ENCODE results near the gene NQO2. TPM values are rescaled to one million over a fixed set of nuclear protein-coding genes. Genes with fewer than 3 reads are reported as not detected.

NQO2 gene
- polyA plus RNA-seq, 1 donor from 2014 or later = 33.2 TPM

DNA sequence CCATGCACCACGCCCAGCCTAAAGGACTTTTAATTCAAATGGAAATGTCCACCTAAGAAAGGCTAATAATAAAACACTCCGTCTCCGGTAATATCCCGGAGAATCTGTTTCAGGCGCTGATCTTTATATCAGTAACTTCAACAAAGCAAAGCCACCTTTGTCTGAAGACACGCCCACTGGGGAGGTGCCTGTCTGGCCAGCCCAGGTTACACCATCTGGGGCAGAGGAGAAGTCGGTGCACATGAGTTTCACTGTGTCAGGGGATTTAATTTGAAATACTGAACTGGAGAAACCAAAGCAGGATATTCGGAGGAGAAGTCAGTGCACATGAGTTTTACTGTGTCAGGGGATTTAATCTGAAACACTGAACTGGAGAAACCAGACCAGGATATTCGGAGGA, 37.7 kb upstream of the NQO2 start:
- no peaks in the 10 kb centered on the region for H3K79me2 ChIP-seq (replicated peaks; ENCODE audit: insufficient read depth, low read length)
- H3K4me3 ChIP-seq (ENCODE audit: low read length) = no peak overlapping the region
- no peak overlapping the region for H2AFZ ChIP-seq (ENCODE audit: low read depth, low read length)
- no peak overlapping the region for H3K9ac ChIP-seq (ENCODE audit: low read length)
- H3F3A ChIP-seq (ENCODE audit: insufficient read depth, low read length, poor library complexity, severe bottlenecking) = no peaks in the 10 kb centered on the region
- H3K9me3 ChIP-seq (ENCODE audit: low read length) = no peaks in the 10 kb centered on the region
- H3K4me2 ChIP-seq (ENCODE audit: low read length) = no peak overlapping the region
- H3K9me2 ChIP-seq (ENCODE audit: insufficient read depth, low read length) = no peaks in the 10 kb centered on the region
- H3K27me3 ChIP-seq (ENCODE audit: insufficient read depth, low read depth, low read length) = no peaks in the 10 kb centered on the region
- H3K36me3 ChIP-seq (ENCODE audit: insufficient read depth, low read length) = no peaks in the 10 kb centered on the region
- no peak for TF ChIP-seq MXI1 (conservative IDR thresholded peaks at IDR 0.05; ENCODE audit: poor library complexity, severe bottlenecking)
- TF ChIP-seq EZH2 (IDR thresholded peaks at IDR 0.05; ENCODE audit: borderline replicate concordance, insufficient read depth, low read length, poor library complexity, severe bottlenecking) = no peak
- no peak for TF ChIP-seq TAF1 (IDR thresholded peaks at IDR 0.05; ENCODE audit: low read depth)
- no peak for TF ChIP-seq SMC3 (conservative IDR thresholded peaks at IDR 0.05; ENCODE audit: poor library complexity)
- TF ChIP-seq EP300 (conservative IDR thresholded peaks at IDR 0.05; ENCODE audit: poor library complexity, severe bottlenecking) = no peak
- TF ChIP-seq POLR2AphosphoS5 (IDR thresholded peaks at IDR 0.05) = no peak
- TF ChIP-seq, protein P1, sequence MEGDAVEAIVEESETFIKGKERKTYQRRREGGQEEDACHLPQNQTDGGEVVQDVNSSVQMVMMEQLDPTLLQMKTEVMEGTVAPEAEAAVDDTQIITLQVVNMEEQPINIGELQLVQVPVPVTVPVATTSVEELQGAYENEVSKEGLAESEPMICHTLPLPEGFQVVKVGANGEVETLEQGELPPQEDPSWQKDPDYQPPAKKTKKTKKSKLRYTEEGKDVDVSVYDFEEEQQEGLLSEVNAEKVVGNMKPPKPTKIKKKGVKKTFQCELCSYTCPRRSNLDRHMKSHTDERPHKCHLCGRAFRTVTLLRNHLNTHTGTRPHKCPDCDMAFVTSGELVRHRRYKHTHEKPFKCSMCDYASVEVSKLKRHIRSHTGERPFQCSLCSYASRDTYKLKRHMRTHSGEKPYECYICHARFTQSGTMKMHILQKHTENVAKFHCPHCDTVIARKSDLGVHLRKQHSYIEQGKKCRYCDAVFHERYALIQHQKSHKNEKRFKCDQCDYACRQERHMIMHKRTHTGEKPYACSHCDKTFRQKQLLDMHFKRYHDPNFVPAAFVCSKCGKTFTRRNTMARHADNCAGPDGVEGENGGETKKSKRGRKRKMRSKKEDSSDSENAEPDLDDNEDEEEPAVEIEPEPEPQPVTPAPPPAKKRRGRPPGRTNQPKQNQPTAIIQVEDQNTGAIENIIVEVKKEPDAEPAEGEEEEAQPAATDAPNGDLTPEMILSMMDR (IDR thresholded peaks at IDR 0.05; ENCODE audit: poor library complexity, severe bottlenecking) = no peak
- TF ChIP-seq, protein P2, sequence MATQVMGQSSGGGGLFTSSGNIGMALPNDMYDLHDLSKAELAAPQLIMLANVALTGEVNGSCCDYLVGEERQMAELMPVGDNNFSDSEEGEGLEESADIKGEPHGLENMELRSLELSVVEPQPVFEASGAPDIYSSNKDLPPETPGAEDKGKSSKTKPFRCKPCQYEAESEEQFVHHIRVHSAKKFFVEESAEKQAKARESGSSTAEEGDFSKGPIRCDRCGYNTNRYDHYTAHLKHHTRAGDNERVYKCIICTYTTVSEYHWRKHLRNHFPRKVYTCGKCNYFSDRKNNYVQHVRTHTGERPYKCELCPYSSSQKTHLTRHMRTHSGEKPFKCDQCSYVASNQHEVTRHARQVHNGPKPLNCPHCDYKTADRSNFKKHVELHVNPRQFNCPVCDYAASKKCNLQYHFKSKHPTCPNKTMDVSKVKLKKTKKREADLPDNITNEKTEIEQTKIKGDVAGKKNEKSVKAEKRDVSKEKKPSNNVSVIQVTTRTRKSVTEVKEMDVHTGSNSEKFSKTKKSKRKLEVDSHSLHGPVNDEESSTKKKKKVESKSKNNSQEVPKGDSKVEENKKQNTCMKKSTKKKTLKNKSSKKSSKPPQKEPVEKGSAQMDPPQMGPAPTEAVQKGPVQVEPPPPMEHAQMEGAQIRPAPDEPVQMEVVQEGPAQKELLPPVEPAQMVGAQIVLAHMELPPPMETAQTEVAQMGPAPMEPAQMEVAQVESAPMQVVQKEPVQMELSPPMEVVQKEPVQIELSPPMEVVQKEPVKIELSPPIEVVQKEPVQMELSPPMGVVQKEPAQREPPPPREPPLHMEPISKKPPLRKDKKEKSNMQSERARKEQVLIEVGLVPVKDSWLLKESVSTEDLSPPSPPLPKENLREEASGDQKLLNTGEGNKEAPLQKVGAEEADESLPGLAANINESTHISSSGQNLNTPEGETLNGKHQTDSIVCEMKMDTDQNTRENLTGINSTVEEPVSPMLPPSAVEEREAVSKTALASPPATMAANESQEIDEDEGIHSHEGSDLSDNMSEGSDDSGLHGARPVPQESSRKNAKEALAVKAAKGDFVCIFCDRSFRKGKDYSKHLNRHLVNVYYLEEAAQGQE (IDR thresholded peaks at IDR 0.05; ENCODE audit: borderline replicate concordance) = no peak
- TF ChIP-seq RAD21 (conservative IDR thresholded peaks at IDR 0.05) = no peak
- no peak overlapping the region for H3K27ac ChIP-seq (ENCODE audit: low read length)
- no peaks in the 10 kb centered on the region for H4K20me1 ChIP-seq (ENCODE audit: insufficient read depth)

DNA sequence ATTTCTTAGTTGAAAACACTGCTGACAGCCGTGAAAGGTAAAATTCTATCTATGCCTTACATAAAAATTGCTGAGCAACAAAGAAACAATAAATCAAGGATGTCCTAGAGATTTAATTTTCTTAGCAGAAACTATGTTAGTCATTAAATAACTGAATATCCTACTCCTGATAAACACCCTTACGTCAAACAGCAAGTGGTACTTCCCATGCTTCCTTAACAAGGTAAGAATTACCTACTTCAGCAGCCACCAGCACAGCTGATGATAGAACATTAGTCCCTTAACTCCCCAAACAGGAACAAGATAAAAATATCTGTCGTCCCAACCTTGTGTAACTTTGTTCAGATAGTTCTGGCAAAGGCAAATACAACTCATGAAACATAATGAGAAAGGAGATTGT, 37.1 kb upstream of the NQO2 start:
- Histone ChIP-seq H3K36me3 (ENCODE audit: insufficient read depth, low read length) (no peaks in the 10 kb centered on the region), H2AFZ (ENCODE audit: low read depth, low read length) (no peak overlapping the region), H3K9ac (ENCODE audit: low read length) (no peak overlapping the region), H4K20me1 (ENCODE audit: insufficient read depth) (no peaks in the 10 kb centered on the region), H3K4me2 (ENCODE audit: low read length) (no peak overlapping the region), H3K9me2 (ENCODE audit: insufficient read depth, low read length) (no peaks in the 10 kb centered on the region), H3K4me3 (ENCODE audit: low read length) (no peak overlapping the region), H3F3A (ENCODE audit: insufficient read depth, low read length, poor library complexity, severe bottlenecking) (no peaks in the 10 kb centered on the region), H3K9me3 (ENCODE audit: low read length) (no peaks in the 10 kb centered on the region), H3K27me3 (ENCODE audit: insufficient read depth, low read depth, low read length) (no peaks in the 10 kb centered on the region), H3K79me2 (replicated peaks; ENCODE audit: insufficient read depth, low read length) (no peaks in the 10 kb centered on the region), H3K27ac (ENCODE audit: low read length) (no peak overlapping the region)
- TF ChIP-seq RAD21 (conservative IDR thresholded peaks at IDR 0.05) (no peak), POLR2AphosphoS5 (IDR thresholded peaks at IDR 0.05) (no peak), SMC3 (conservative IDR thresholded peaks at IDR 0.05; ENCODE audit: poor library complexity) (no peak), EP300 (conservative IDR thresholded peaks at IDR 0.05; ENCODE audit: poor library complexity, severe bottlenecking) (no peak), EZH2 (IDR thresholded peaks at IDR 0.05; ENCODE audit: borderline replicate concordance, insufficient read depth, low read length, poor library complexity, severe bottlenecking) (no peak), MXI1 (conservative IDR thresholded peaks at IDR 0.05; ENCODE audit: poor library complexity, severe bottlenecking) (no peak), TAF1 (IDR thresholded peaks at IDR 0.05; ENCODE audit: low read depth) (no peak)
- TF ChIP-seq, protein P1 (IDR thresholded peaks at IDR 0.05; ENCODE audit: poor library complexity, severe bottlenecking) = no peak
- TF ChIP-seq, protein P2 (IDR thresholded peaks at IDR 0.05; ENCODE audit: borderline replicate concordance) = no peak

Data from neural cell (in vitro differentiated cells).